Upper lobe of right lung (tissue), 1 donor: Measurements from ENCODE around the gene SLC22A4. TPM values are rescaled to one million over a fixed set of nuclear protein-coding genes. Genes with fewer than 3 reads are reported as not detected.

Experiments
- ATAC-seq: fragments of 200-7000 bp; cut with Tn5 transposase; one replicate; pipeline ENCODE4 v1.9.1; 2020; ENCODE audit warnings: mild to moderate bottlenecking, moderate library complexity
- DNase-seq: peaks from one replicate; pipeline ENCODE4 v3.0.0-alpha.2; 2020
- H3K27ac ChIP-seq: fragments of 200-600 bp; one replicate; pipeline ENCODE4 v1.8.0; 2022
- H3K27me3 ChIP-seq: fragments of 200-600 bp; one replicate; pipeline ENCODE4 v1.8.0; 2022; ENCODE audit warnings: mild to moderate bottlenecking
- H3K36me3 ChIP-seq: fragments of 200-600 bp; one replicate; pipeline ENCODE4 v1.8.0; 2022
- H3K4me1 ChIP-seq: fragments of 200-600 bp; one replicate; pipeline ENCODE4 v1.8.0; 2022
- H3K4me3 ChIP-seq: fragments of 200-600 bp; one replicate; pipeline ENCODE4 v1.8.0; 2022; ENCODE audit warnings: mild to moderate bottlenecking
- H3K9me3 ChIP-seq: fragments of 200-600 bp; one replicate; pipeline ENCODE4 v1.8.0; 2022
- intact Hi-C: fragments of 100-400 bp; cut with DNase I; formaldehyde crosslinking; loops from one replicate; pipeline ENCODE4 v1.11.0; 2022
- total RNA-seq: library from RNA; stranded (reverse); fragmentation: NEBNext Ultra II Directional; extraction: Animal tissue kit (Norgen Biotek cat#: 25700); gene quantifications from one replicate; pipeline ENCODE4 v1.2.1, GENCODE V29; 2021
- TF ChIP-seq, protein P1 (sequence below): fragments of 200-600 bp; IDR thresholded peaks from one replicate; pipeline ENCODE4 v1.8.0; 2022; ENCODE audit warnings: antibody characterized with exemption
- donor health status: DM: no; HTN: yes; CAD: no; lungs with severe emphysema.

SLC22A4 gene
- total RNA-seq, 1 donor from 2014 or later: 1.8 TPM

DNA sequence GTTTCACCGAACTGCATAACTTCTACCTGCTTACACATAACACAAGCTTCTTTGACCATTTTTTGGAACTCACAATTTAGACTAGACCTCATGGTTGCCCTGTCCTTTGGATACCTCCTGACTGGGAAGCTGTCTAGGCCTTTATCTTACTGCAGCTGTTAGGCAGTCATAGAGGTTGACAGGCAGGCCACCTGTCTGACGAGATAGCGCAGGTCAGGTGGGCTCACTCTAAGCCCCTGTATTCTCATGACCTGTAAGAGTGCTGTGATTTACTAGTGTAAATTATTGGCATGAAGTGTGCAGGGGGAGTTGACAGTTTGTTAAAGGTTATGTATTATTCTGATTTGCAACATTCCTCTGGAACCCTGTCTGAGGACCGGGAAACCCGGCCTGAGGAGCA, 29.0 kb downstream of the SLC22A4 start:
- TF ChIP-seq, protein P1, sequence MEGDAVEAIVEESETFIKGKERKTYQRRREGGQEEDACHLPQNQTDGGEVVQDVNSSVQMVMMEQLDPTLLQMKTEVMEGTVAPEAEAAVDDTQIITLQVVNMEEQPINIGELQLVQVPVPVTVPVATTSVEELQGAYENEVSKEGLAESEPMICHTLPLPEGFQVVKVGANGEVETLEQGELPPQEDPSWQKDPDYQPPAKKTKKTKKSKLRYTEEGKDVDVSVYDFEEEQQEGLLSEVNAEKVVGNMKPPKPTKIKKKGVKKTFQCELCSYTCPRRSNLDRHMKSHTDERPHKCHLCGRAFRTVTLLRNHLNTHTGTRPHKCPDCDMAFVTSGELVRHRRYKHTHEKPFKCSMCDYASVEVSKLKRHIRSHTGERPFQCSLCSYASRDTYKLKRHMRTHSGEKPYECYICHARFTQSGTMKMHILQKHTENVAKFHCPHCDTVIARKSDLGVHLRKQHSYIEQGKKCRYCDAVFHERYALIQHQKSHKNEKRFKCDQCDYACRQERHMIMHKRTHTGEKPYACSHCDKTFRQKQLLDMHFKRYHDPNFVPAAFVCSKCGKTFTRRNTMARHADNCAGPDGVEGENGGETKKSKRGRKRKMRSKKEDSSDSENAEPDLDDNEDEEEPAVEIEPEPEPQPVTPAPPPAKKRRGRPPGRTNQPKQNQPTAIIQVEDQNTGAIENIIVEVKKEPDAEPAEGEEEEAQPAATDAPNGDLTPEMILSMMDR: no peak
- Histone ChIP-seq H3K27ac (no peak overlapping the region), H3K4me1 (no peaks in the 10 kb centered on the region), H3K27me3 (no peaks in the 10 kb centered on the region), H3K9me3 (no peaks in the 10 kb centered on the region), H3K36me3 (no peaks in the 10 kb centered on the region), H3K4me3 (no peak overlapping the region)
- intact Hi-C loops: no loop called here
- DNase-seq: no peak
- no peak for ATAC-seq

DNA sequence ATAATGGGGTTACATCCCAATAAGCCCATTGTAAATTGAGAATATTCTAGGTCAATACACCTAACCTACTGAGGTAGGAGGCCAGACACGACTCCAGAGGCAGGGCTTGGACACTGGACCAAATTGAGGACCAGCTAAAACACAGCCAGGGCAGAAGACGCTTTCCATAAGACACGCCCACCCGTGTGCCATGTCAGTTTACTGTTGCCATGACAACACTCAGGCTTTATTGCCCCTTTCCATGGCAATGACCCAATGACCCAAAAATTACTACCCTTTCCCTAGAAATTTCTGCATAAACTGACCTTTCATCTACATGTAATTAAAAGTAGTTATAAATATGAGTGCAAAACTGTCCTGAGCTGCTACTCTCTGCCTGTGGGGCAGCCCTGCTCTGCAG, 31.5 kb downstream of the SLC22A4 start:
- ATAC-seq: no peak

GRCh38 chr5:132327252-132327955, 33.2 kb downstream of the SLC22A4 start:
- Histone ChIP-seq H3K9me3 (no peaks in the 10 kb centered on the region), H3K27me3 (no peaks in the 10 kb centered on the region), H3K4me1 (no peaks in the 10 kb centered on the region), H3K4me3 (no peak overlapping the region), H3K36me3 (no peaks in the 10 kb centered on the region), H3K27ac (no peak overlapping the region)
- TF ChIP-seq, protein P1: no peak
- DNase-seq: no peak
- ATAC-seq: no peak
- intact Hi-C loops: no loop called here

More for the DNA sequence above, 31.5 kb downstream of the SLC22A4 start:
- TF ChIP-seq, protein P1: no peak
- no peaks in the 10 kb centered on the region for H3K4me1 ChIP-seq
- no peak overlapping the region for H3K27ac ChIP-seq
- intact Hi-C loops: no loop called here
- H3K4me3 ChIP-seq: no peak overlapping the region
- no peak for DNase-seq
- H3K27me3 ChIP-seq: no peaks in the 10 kb centered on the region
- no peaks in the 10 kb centered on the region for H3K36me3 ChIP-seq
- H3K9me3 ChIP-seq: no peaks in the 10 kb centered on the region

DNA sequence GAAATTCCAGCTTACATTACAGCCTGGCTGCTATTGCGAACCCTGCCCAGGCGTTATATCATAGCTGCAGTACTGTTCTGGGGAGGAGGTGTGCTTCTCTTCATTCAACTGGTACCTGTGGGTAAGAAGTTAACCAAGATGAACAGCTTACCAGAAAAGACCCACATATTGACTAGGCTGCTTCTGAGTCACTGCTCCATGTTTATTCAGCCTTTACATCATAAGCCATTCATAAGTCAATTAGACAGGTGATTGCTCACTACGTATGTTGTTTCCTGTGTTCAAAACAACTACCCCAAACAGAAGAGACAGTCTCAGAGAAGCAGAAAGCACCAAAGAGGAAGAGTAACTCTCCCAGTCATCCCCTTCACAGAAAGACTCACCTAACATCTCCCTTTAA, 40.6 kb downstream of the SLC22A4 start:
- no peak overlapping the region for H3K27ac ChIP-seq
- DNase-seq: no peak
- intact Hi-C loops: no loop called here

GRCh38 chr5:132335402-132335801, 41.2 kb downstream of the SLC22A4 start:
- Histone ChIP-seq H3K9me3 (no peaks in the 10 kb centered on the region), H3K36me3 (no peaks in the 10 kb centered on the region), H3K27me3 (no peaks in the 10 kb centered on the region), H3K4me1 (no peaks in the 10 kb centered on the region), H3K27ac (no peak overlapping the region), H3K4me3 (no peak overlapping the region)
- no peak for ATAC-seq
- intact Hi-C loops: no loop called here
- DNase-seq: no peak
- TF ChIP-seq, protein P1: no peak

More for the DNA sequence above, 40.6 kb downstream of the SLC22A4 start:
- no peaks in the 10 kb centered on the region for H3K4me1 ChIP-seq
- no peak overlapping the region for H3K4me3 ChIP-seq
- H3K36me3 ChIP-seq: no peaks in the 10 kb centered on the region
- no peak for ATAC-seq
- H3K27me3 ChIP-seq: no peaks in the 10 kb centered on the region
- TF ChIP-seq, protein P1: no peak
- H3K9me3 ChIP-seq: no peaks in the 10 kb centered on the region

- no peaks in the 10 kb centered on the region for H3K4me1 ChIP-seq
- H3K9me3 ChIP-seq: no peaks in the 10 kb centered on the region
- H3K27ac ChIP-seq: no peak overlapping the region
- TF ChIP-seq, protein P1: no peak
- no peak overlapping the region for H3K4me3 ChIP-seq
- no peak for DNase-seq
- intact Hi-C loops: no loop called here
- no peaks in the 10 kb centered on the region for H3K36me3 ChIP-seq
- no peaks in the 10 kb centered on the region for H3K27me3 ChIP-seq
- no peak for ATAC-seq
Observed at GRCh38 chr5:132339502-132339901, 45.3 kb downstream of the SLC22A4 start.
